IMR-90 (cell line): ENCODE measurements around the gene KRTAP13-3. TPM values are rescaled to one million over a fixed set of nuclear protein-coding genes. Genes with fewer than 3 reads are reported as not detected.

Experiments used
- ATAC-seq: fragments of 200-7000 bp; cut with Tn5 transposase; 2 replicates; pipeline ENCODE4 v1.9.1; 2020; ENCODE audit warnings: low read depth, mild to moderate bottlenecking, moderate library complexity
- BruUV-seq: library from RNA; stranded (reverse); fragments of 400-500 nt; replicated peaks from 2 replicates; lab custom pipeline; 2021; lab: Mats Ljungman, UMichigan
- CTCF ChIA-PET: fragments of 300-600 bp; formaldehyde crosslinking; extraction: SDS; loops from one replicate; lab custom pipeline; 2021; ENCODE audit warnings: antibody characterized with exemption; lab: Yijun Ruan, JAX
- POLR2A ChIA-PET: fragments of 300-600 bp; sonication (Branson Sonifier 250); formaldehyde crosslinking; loops from one replicate; lab custom pipeline; 2022; ENCODE audit warnings: antibody characterized with exemption; ENCODE audit not compliant: unreplicated experiment; lab: Charles Lee
- DNase-seq: peaks from one replicate; pipeline ENCODE4 v3.0.0; 2013
- H2AFZ ChIP-seq: replicated peaks from 2 replicates; pipeline ENCODE3; 2013; ENCODE audit warnings: low read length, mild to moderate bottlenecking; ENCODE audit not compliant: poor library complexity
- H2AK5ac ChIP-seq: 2 replicates; pipeline ENCODE4 v1.6.1; 2013; ENCODE audit warnings: low read depth, low read length, inconsistent platforms
- H2AK9ac ChIP-seq: replicated peaks from 2 replicates; pipeline ENCODE3; 2013; ENCODE audit warnings: mild to moderate bottlenecking, low read depth, low read length, moderate library complexity; ENCODE audit not compliant: poor library complexity
- H2BK120ac ChIP-seq: 2 replicates; pipeline ENCODE4 v1.6.1; 2013; ENCODE audit warnings: low read depth, low read length, inconsistent platforms
- H2BK15ac ChIP-seq: 3 replicates; pipeline ENCODE4 v1.6.1; 2013; ENCODE audit warnings: low read depth, low read length, inconsistent platforms
- H2BK20ac ChIP-seq: 2 replicates; pipeline ENCODE4 v1.6.1; 2013; ENCODE audit warnings: low read depth, mild to moderate bottlenecking, inconsistent platforms, low read length, moderate library complexity
- H2BK5ac ChIP-seq: 2 replicates; pipeline ENCODE4 v1.6.1; 2013; ENCODE audit warnings: mild to moderate bottlenecking, low read depth, low read length, inconsistent platforms; ENCODE audit not compliant: poor library complexity, severe bottlenecking
- H3K14ac ChIP-seq: replicated peaks from 2 replicates; pipeline ENCODE4 v1.6.1; 2013; ENCODE audit warnings: low read depth, low read length, inconsistent platforms
- H3K18ac ChIP-seq: 2 replicates; pipeline ENCODE4 v1.6.1; 2013; ENCODE audit warnings: low read depth, low read length, control low read depth
- H3K23ac ChIP-seq: 2 replicates; pipeline ENCODE4 v1.6.1; 2013; ENCODE audit warnings: low read depth, low read length, inconsistent platforms
- H3K27ac ChIP-seq: 2 replicates; pipeline ENCODE4 v1.5.1; 2013; ENCODE audit warnings: mild to moderate bottlenecking, control low read depth, low read length; ENCODE audit not compliant: insufficient read depth
- H3K27me3 ChIP-seq: 2 replicates; pipeline ENCODE4 v1.6.1; 2013; ENCODE audit warnings: low read length; ENCODE audit not compliant: control insufficient read depth, insufficient read depth
- H3K36me3 ChIP-seq: 2 replicates; pipeline ENCODE4 v1.6.1; 2013; ENCODE audit warnings: low read length, mixed read lengths; ENCODE audit not compliant: control insufficient read depth, insufficient read depth
- H3K4ac ChIP-seq: 2 replicates; pipeline ENCODE4 v1.6.1; 2013; ENCODE audit warnings: low read depth, low read length, inconsistent platforms
- H3K4me1 ChIP-seq: 2 replicates; pipeline ENCODE4 v1.6.1; 2013; ENCODE audit warnings: low read length, mixed read lengths; ENCODE audit not compliant: control insufficient read depth, insufficient read depth
- H3K4me2 ChIP-seq: 2 replicates; pipeline ENCODE4 v1.6.1; 2013; ENCODE audit warnings: low read depth, mild to moderate bottlenecking, control low read depth, low read length, moderate library complexity
- H3K4me3 ChIP-seq: 2 replicates; pipeline ENCODE4 v1.5.1; 2013; ENCODE audit warnings: low read depth, mild to moderate bottlenecking, control low read depth, low read length, moderate library complexity; ENCODE audit not compliant: insufficient read depth
- H3K56ac ChIP-seq: 2 replicates; pipeline ENCODE4 v1.6.1; 2013; ENCODE audit warnings: low read length, inconsistent platforms; ENCODE audit not compliant: insufficient read depth; ENCODE audit errors: extremely low read depth
- H3K79me1 ChIP-seq, 2 experiments: 2 replicates each; pipeline ENCODE4 v1.6.1; 2013; ENCODE audit warnings: low read length in 2 of 2, inconsistent platforms in 1 of 2, low read depth in 1 of 2
- H3K9ac ChIP-seq: 2 replicates; pipeline ENCODE4 v1.6.1; 2013; ENCODE audit warnings: low read depth, low read length, control low read depth
- H3K9me1 ChIP-seq: 2 replicates; pipeline ENCODE4 v1.6.1; 2013; ENCODE audit warnings: low read length, inconsistent platforms; ENCODE audit not compliant: insufficient read depth
- H3K9me3 ChIP-seq: 2 replicates; pipeline ENCODE4 v1.6.1; 2013; ENCODE audit warnings: low read length; ENCODE audit not compliant: control insufficient read depth, insufficient read depth
- H4K20me1 ChIP-seq: 2 replicates; pipeline ENCODE4 v1.6.1; 2013; ENCODE audit warnings: low read length, inconsistent platforms; ENCODE audit not compliant: insufficient read depth
- H4K5ac ChIP-seq: 2 replicates; pipeline ENCODE4 v1.6.1; 2013; ENCODE audit warnings: mild to moderate bottlenecking, low read depth, low read length, control low read depth
- H4K8ac ChIP-seq, 2 experiments: 2 replicates each; pipeline ENCODE4 v1.6.1; 2013; ENCODE audit warnings: low read depth in 2 of 2, low read length in 2 of 2, control low read depth in 1 of 2, inconsistent platforms in 1 of 2
- H4K91ac ChIP-seq: 2 replicates; pipeline ENCODE4 v1.6.1; 2013; ENCODE audit warnings: low read depth, low read length, inconsistent platforms; ENCODE audit not compliant: insufficient read depth
- BHLHE40 ChIP-seq: fragments of 150-350 bp; IDR thresholded peaks from 2 replicates; pipeline ENCODE4 v1.6.1; 2016; ENCODE audit warnings: mild to moderate bottlenecking, low read depth, low read length
- CEBPB ChIP-seq: IDR thresholded peaks from 2 replicates; pipeline ENCODE4 v1.6.1; 2012; ENCODE audit warnings: low read depth, low read length, improper control_type of control experiment
- CHD1 ChIP-seq: IDR thresholded peaks from 2 replicates; pipeline ENCODE4 v1.6.1; 2012; ENCODE audit warnings: low read depth, low read length, improper control_type of control experiment
- FOS ChIP-seq: fragments of 150-350 bp; IDR thresholded peaks from 2 replicates; pipeline ENCODE4 v1.6.1; 2016; ENCODE audit warnings: low read depth, low read length
- MAFK ChIP-seq: IDR thresholded peaks from 2 replicates; pipeline ENCODE4 v1.6.1; 2012; ENCODE audit warnings: low read depth, low read length, improper control_type of control experiment
- MAZ ChIP-seq: IDR thresholded peaks from 2 replicates; pipeline ENCODE4 v1.6.1; 2012; ENCODE audit warnings: low read depth, mild to moderate bottlenecking, low read length, improper control_type of control experiment, moderate library complexity, borderline replicate concordance
- MXI1 ChIP-seq: IDR thresholded peaks from 2 replicates; pipeline ENCODE4 v1.6.1; 2012; ENCODE audit warnings: low read depth, mild to moderate bottlenecking, low read length, moderate library complexity, borderline replicate concordance
- NFE2L2 ChIP-seq: fragments of 150-350 bp; IDR thresholded peaks from 2 replicates; pipeline ENCODE4 v1.6.1; 2016; ENCODE audit warnings: low read depth, mild to moderate bottlenecking, low read length
- RAD21 ChIP-seq: IDR thresholded peaks from 2 replicates; pipeline ENCODE4 v1.6.1; 2012; ENCODE audit warnings: low read length, improper control_type of control experiment
- RCOR1 ChIP-seq: IDR thresholded peaks from 2 replicates; pipeline ENCODE4 v1.6.1; 2012; ENCODE audit warnings: mild to moderate bottlenecking, low read length, improper control_type of control experiment; ENCODE audit not compliant: insufficient replicate concordance
- SMC3 ChIP-seq: fragments of 150-350 bp; IDR thresholded peaks from 2 replicates; pipeline ENCODE4 v1.6.1; 2016; ENCODE audit warnings: low read depth, mild to moderate bottlenecking, antibody characterized with exemption, low read length, moderate library complexity
- WGBS, 2 experiments: methylation state at CpG; one replicate each; pipeline versions ENCODE4 v1.1.5 to v1.1.7; 2013; ENCODE audit warnings: missing lambda C conversion rate in 2 of 2; ENCODE audit not compliant: insufficient read length in 1 of 2; ENCODE audit errors: extremely low coverage in 2 of 2; 5-methylcytosine and 5-hydroxymethylcytosine counted together
- dilution Hi-C: fragments of 300-500 bp; cut with HindIII; formaldehyde crosslinking; loops from one replicate; pipeline ENCODE4 v1.14.3; 2018; ENCODE audit warnings: low sequenced_read_pairs; ENCODE audit not compliant: unreplicated experiment
- in situ Hi-C: fragments of 300-500 bp; cut with MboI; formaldehyde crosslinking; loops from 3 replicates; pipeline ENCODE4 v1.14.3; 2019; ENCODE audit warnings: low sequenced_read_pairs, inconsistent platforms, mixed read lengths
- intact Hi-C: fragments of 100-400 bp; cut with micrococcal nuclease; formaldehyde crosslinking; loops from 2 replicates; pipeline ENCODE4 v1.10.0; 2022
- polyA plus RNA-seq, 3 experiments: library from polyadenylated mRNA; depleted of rRNA; stranded (reverse); fragments of >200 nt; gene quantifications; 2 replicates each; pipeline ENCODE4 v1.2.3, GENCODE V29; 2012; ENCODE audit warnings: low replicate concordance in 1 of 3
- total RNA-seq: library from RNA; depleted of rRNA; stranded (reverse); fragments of >200 nt; gene quantifications from 2 replicates; pipeline ENCODE4 v1.2.3, GENCODE V29; 2012
- TF ChIP-seq, protein P1 (sequence below): conservative IDR thresholded peaks from 2 replicates; pipeline ENCODE4 v1.5.1; 2012; ENCODE audit warnings: mild to moderate bottlenecking, low read depth, low read length, improper control_type of control experiment
- TF ChIP-seq, protein P2 (sequence below): fragments of 150-350 bp; IDR thresholded peaks from 2 replicates; pipeline ENCODE4 v1.6.1; 2017; ENCODE audit warnings: mild to moderate bottlenecking, antibody characterized with exemption, low read length, low read depth

The KRTAP13-3 gene
- total and polyA plus RNA-seq, 2 of the 4 experiments (the other 2 are of a cell fraction): not detected

DNA sequence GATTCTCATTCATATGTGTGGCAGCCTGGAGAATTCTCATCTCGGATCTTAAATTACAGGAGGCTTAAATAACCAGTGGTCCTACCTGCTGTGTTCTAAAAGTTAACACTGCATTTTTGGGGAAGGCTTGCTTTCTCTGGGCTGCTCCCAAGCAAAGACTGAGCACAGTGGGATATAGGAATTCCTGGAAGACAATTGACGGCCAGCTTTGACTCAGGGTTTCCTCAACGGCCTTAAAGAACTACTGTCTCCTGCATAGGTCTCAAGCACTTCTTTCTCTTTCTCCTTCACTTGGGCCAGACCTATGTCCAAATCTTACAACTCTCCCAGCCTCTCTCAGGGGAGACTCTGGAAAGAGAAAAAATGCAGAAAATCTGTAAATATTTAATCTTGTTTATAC, 1.0 kb upstream of the KRTAP13-3 start:
- TF ChIP-seq MAZ: no peak
- no peak for TF ChIP-seq CHD1
- TF ChIP-seq CEBPB: no peak
- no peak for TF ChIP-seq RCOR1
- TF ChIP-seq MAFK: no peak
- no peak for TF ChIP-seq FOS
- TF ChIP-seq, protein P1, sequence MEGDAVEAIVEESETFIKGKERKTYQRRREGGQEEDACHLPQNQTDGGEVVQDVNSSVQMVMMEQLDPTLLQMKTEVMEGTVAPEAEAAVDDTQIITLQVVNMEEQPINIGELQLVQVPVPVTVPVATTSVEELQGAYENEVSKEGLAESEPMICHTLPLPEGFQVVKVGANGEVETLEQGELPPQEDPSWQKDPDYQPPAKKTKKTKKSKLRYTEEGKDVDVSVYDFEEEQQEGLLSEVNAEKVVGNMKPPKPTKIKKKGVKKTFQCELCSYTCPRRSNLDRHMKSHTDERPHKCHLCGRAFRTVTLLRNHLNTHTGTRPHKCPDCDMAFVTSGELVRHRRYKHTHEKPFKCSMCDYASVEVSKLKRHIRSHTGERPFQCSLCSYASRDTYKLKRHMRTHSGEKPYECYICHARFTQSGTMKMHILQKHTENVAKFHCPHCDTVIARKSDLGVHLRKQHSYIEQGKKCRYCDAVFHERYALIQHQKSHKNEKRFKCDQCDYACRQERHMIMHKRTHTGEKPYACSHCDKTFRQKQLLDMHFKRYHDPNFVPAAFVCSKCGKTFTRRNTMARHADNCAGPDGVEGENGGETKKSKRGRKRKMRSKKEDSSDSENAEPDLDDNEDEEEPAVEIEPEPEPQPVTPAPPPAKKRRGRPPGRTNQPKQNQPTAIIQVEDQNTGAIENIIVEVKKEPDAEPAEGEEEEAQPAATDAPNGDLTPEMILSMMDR: no peak
- TF ChIP-seq BHLHE40: no peak
- no peak for TF ChIP-seq MXI1
- no peak for TF ChIP-seq NFE2L2
- TF ChIP-seq, protein P2, sequence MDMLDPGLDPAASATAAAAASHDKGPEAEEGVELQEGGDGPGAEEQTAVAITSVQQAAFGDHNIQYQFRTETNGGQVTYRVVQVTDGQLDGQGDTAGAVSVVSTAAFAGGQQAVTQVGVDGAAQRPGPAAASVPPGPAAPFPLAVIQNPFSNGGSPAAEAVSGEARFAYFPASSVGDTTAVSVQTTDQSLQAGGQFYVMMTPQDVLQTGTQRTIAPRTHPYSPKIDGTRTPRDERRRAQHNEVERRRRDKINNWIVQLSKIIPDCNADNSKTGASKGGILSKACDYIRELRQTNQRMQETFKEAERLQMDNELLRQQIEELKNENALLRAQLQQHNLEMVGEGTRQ: no peak
- no peak for TF ChIP-seq SMC3
- TF ChIP-seq RAD21: no peak

More for the DNA sequence above, 1.0 kb upstream of the KRTAP13-3 start:
- Histone ChIP-seq H2AK5ac (no peak overlapping the region), H3K4me1 (no peaks in the 10 kb centered on the region), H3K18ac (no peak overlapping the region), H3K14ac (no peak overlapping the region), H4K8ac (no peak overlapping the region), H4K91ac (no peak overlapping the region), H3K79me1 (no peaks in the 10 kb centered on the region), H3K9me3 (peaks cover 9% of the 10 kb centered on the region), H3K27ac (no peak overlapping the region), H4K20me1 (no peaks in the 10 kb centered on the region), H3K4me3 (no peak overlapping the region), H2AK9ac (no peak overlapping the region), H3K27me3 (no peaks in the 10 kb centered on the region), H3K9me1 (no peaks in the 10 kb centered on the region), H3K4ac (no peak overlapping the region), H2BK120ac (no peak overlapping the region), H2AFZ (no peak overlapping the region), H3K23ac (no peak overlapping the region), H3K56ac (no peak overlapping the region), H3K4me2 (no peak overlapping the region), H2BK15ac (no peak overlapping the region), H4K5ac (no peak overlapping the region), H3K9ac (no peak overlapping the region), H2BK5ac (no peak overlapping the region), H3K36me3 (no peaks in the 10 kb centered on the region), H2BK20ac (no peak overlapping the region)
- WGBS, 2 experiments: no CpG with 5 or more reads among the region's 3 CpGs
- in situ Hi-C loops: no loop called here
- intact Hi-C loops: no loop called here
- no peak for ATAC-seq
- dilution Hi-C loops: no loop called here
- POLR2A ChIA-PET: no interaction called here
- no TSS peak for BruUV-seq
- CTCF ChIA-PET: no interaction called here
- no peak for DNase-seq
